GM18507 (cell line): ENCODE measurements around the gene COLGALT1.
"Not testable (repeated sequence)": the region's sequence is repeated elsewhere in the genome, so short reads cannot be mapped to it uniquely, and the experiment has no call there.

Experiments used
- DNase-seq: peaks from one replicate; pipeline ENCODE4 v3.0.0; 2011; ENCODE audit warnings: low read depth; ENCODE audit not compliant: insufficient read length; ENCODE audit errors: extremely low spot score
- FAIRE-seq: peaks from 2 replicates; lab custom pipeline; 2011; peaks lifted over from hg19 to GRCh38; lab: Jason Lieb, UNC

The COLGALT1 gene

DNA sequence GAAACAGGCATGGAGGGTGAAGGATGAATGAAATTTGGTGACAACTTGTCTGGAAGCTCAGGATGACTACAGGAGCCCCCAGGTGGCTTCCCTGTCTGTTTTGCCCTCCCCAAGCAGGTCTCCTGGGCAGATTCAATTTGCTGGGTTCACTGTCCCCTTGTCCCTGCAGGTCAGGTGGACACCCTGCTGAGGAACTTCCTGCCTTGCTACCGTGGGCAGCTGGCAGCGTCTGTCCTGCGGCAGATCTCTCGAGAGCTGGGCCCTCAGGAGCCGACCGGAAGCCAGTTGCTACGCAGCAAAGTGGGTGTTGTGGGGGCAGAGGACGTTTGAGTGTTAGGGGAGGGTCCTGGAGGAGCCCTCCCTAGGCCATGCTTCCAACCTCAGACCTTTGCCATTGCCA is 24.9 kb upstream of the COLGALT1 start:
- FAIRE-seq = no peak
- no peak for DNase-seq

DNA sequence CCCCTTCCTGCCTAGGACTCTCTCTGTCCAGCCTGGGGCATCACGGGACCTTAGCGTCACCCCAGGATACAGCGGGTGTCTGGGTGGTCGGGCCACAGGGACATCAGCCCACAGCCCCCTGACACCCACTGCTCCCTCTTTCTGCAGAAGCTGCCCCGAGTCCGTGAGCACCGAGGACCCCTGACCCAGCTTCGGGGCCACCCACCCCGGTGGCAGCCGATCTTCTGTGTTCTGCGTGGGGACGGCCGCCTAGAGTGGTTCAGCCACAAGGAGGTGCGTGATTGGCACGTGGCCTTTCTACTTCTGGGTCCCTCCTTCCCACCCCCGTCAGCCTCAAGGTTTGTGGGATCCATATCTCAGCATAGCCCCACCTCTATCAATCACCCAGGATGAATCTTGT is 23.3 kb upstream of the COLGALT1 start:
- DNase-seq (no peak), FAIRE-seq (no peak)

DNA sequence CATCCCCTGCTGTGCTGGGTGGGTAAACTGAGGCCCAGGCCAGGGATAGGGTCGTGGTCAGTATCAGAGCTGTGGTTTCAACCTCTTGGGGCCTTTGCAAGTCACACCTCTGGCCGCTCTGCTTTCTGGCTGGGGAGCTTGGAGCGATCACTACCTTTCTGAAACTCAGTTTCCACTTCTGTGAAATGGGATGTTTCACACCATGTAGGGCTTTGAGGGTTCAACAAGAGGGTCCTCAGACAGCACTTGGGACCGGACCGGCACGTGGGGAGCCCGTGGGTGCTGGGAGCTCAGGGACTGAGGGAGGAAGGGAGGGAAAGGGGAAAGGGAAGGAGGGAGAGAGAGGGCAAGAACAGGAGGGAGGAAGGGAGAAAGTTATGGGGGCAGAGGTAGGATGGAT is 22.9 kb upstream of the COLGALT1 start:
- no peak for FAIRE-seq
- DNase-seq = no peak

DNA sequence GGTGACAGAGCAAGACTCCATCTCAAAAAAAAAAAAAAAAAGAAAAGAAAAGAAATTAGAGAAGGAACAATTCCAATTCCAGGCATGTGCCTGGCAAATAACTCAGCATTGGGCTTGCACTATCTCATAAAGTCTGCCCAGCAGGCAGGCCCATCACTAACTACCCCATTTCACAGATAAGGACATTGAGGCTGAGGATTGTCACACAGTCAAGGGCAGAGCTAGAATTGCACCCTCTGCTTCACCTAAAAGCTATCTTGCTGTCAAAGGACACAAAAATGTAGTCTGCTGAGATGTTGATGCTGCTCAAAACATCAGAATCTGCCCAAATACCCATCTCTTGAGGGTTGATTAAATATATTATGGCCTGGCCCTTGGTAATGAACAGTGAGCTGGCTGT is 20.7 kb upstream of the COLGALT1 start:
- FAIRE-seq (no peak), DNase-seq (no peak)

DNA sequence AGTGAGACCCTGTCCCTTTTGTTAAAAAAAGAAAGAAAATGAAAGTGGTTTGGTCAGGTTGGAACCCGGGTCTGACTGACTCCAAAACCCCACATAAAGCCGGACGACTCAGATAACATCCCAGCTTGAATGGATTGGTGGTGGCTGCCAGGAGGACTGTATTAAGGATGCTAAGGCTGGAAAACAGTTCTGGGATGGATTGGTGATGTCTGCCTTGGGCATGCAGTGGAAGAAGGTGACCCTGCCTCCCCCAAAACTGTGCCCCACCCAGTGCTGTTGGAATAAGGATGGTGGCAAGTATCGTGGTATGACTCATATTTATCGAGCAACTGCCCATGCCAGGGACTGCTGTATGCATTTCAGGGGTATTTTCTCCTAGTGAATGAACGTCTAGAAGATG is 18.5 kb upstream of the COLGALT1 start:
- FAIRE-seq = no peak
- no peak for DNase-seq

DNA sequence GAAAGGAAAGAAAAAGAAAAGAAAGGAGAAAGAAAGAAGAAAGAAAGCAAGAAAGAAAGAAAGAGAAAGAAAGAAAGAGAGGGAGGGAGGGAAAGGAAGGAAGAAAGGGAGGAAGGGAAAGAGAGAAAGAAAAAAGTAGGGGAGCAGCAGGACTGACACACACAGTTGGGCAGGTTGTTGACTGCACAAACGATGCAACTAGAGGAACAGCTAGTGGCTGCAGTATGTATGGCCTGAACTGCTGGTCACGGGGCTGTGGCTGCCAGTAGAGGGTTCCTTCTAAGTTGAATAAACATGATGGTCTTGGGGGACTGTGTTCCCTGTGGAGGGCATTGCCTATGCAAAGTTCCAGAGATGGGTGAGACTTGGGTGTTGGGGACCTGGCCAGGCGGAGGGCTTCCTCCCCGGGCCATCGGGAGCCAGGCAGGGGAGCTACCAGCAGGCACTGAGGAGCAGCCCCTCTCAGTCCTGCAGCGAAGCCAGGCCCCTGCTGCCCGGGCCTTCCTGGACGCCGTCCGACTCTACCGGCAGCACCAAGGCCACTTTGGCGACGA is 16.7 kb upstream of the COLGALT1 start:
- DNase-seq (no peak), FAIRE-seq (peak; percentile 21)

DNA sequence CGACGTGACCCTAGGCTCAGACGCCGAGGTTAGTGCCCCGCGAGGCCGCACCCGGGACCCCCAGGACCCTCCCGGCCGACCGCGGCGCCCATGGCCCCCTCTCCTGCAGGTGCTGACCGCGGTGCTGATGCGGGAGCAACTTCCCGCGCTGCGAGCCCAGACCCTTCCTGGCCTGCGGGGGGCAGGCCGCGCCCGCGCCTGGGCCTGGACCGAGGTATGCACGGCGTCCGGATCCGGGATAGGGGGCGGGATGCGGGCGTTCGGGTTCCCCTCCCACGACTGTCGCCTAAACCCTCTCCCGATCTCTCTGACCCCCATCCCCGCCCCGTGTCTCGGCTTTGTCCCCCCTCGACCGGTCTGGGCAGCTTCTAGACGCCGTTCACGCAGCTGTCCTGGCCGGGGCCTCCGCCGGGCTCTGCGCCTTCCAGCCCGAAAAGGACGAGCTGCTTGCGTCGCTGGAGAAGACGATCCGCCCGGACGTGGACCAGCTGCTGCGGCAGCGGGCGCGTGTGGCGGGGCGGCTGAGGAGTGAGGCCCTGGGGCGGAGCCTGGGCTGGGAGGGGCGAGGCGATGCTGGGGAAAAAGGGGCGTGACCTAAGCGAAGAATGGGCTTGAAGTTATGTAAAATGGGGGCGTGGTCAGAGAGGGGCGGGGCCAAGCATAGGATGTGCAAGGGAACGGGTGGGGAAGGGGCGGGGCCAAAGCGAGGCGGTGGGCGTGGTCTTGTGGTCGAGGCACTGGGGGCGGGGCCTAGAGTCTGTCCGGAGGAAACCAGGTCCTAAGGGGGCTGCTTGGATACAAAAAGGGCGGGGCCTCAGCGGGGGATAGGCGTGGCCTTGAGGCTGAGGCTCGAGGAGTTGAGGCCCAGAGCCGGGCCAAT is 16.0 kb upstream of the COLGALT1 start:
- peak; percentile 94 for DNase-seq
- FAIRE-seq = peak; percentile 96

DNA sequence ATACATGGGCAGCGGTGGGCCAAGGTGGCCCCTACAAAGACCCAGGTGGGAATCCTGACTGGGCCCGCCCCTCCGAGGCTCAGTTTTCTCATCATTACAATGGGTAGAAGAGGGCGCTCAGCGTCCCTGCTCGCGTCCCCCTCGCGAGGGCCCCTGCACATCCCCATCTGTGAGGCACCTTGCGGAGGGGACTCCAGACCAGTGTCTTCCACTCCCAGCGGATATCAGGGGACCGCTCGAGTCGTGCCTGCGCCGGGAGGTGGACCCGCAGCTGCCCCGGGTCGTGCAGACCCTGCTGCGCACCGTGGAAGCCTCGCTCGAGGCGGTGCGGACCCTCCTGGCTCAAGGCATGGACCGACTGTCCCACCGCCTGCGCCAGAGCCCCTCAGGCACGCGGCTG is 15.3 kb upstream of the COLGALT1 start:
- DNase-seq = no peak
- no peak for FAIRE-seq

DNA sequence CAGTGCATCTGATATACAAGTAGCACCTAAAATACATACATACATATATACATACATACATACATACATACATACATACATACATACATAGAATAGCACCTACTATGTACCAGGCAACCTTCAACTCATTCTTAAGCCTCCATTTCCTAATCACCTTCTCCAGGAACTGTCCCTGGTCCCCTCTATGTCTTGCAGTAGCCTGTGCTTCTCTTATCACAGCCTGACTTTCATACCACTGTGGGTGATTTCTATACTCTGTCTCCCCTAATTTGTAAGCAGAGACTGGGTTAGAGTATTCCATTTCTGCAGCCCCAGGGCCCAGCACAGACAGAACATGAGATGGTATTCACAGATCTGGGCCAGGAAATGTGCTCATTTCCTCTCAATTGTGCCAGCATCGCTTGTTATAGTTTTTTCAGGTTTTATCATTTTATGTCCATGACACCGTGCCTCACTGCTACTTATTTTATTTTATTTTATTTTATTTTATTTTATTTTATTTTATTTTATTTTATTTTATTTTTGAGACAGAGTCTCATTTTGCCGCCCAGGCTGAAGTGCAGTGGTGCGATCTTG is 14.2 kb upstream of the COLGALT1 start:
- DNase-seq (no peak), FAIRE-seq (no peak)

DNA sequence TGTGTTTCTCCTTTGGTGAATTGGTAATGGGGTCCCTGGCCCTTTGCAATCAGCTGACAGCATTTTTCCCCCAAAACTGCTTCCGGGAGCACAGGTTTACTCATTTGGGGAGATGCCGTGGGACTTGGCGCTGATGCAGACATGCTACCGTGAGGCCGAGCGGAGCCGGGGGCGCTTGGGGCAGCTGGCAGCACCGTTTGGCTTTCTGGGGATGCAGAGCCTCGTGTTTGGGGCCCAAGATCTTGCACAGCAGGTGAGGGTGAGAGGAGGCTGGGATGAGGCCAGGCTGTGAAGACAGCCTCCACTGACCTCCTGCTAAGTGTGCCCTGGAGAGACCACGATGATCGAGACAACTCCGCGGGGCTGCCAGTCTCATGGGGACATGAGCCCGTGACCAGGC is 13.4 kb upstream of the COLGALT1 start:
- FAIRE-seq = no peak
- DNase-seq = no peak

DNA sequence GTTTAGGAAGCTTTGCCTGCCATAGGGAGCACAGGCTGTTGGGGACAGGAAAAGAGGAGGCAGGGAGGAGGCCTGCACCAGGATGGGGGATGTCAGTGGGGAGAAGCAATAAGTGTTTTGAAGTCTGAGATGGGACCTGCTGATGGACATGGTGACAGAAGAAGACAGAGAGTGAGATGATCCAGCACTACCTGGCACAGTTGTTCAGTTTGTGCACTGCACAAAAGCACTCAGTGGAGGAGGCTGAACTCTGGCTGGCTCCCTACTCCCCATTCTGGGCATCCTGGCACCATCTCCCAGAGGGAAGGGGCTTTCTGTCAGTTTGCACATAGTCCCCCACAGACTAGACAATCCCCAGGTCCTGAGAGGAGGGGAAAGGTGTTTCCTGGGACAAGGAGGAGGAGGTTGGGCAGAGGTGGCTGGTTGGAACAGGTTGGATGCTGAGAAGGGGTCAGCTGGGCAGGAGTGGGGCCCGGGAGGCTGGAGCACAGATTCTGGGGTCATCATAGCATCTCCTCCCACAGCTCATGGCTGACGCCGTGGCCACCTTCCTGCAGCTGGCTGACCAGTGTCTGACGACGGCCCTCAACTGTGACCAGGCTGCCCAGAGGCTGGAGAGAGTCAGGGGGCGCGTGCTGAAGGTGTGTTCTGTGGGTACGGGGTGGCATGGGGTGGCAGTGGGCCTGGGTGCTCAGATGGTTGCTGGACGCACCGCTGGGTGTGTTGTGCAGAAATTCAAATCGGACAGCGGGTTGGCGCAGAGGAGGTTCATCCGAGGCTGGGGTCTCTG is 12.5 kb upstream of the COLGALT1 start:
- DNase-seq (no peak), FAIRE-seq (no peak)

DNA sequence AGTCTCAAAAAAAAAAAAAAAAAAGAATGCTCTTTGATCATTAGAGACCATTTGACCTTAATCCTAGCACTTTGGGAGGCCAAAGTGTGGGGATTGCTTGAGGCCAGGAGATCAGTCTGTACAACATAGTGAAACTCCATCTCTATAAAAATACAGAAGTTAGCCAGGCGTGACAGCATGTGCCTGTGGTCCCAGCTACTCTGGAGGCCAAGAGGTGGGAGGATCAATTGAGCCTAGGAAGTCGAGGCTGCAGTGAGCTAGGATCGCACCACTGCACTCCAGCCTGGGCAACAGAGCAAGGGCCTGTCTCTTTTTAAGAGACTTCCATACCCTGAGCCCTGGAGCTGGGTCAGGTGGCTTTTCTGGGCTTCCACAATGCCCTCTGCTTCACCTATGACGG is 11.5 kb upstream of the COLGALT1 start:
- FAIRE-seq (no peak), DNase-seq (no peak)

DNA sequence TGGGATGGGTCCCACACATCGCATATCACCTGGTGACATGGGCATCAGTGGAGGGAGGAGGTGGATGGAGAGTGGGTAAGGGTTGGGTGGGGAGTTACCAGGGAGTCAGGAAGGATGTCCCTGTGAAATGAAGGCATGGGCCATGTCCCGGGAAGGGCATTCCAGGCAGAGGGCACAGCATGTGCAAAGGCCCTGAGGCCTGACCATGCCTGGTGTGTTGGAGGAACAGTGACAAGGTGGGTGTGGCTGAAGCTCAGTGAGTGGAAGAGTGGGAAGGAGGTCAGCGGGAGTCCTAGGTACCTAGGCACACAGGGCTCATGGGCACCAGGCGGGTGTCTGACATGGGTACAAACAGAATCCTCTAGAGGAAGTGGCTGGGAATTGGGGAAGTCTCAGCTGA is 11.0 kb upstream of the COLGALT1 start:
- DNase-seq (no peak), FAIRE-seq (no peak)

DNA sequence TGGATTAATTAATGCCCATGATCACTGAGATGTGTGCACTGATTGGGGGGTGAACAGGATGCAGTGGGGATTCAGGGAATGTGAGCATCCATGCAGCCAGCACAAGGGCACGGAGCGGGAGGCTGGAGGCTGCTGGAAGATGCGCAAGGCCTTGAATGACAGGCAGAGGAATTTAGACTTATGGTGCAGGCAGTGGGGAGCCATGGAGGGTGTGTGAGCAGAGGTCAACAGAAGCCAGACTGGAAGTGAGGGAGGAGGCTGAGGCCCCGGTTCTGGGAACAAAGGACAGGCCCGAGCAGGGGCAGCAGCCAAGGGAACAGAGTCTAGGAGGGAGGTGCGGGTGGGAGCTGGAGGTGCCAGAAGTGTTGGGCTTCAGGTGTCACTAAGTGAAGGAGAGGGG is 7.3 kb upstream of the COLGALT1 start:
- DNase-seq = no peak
- no peak for FAIRE-seq

DNA sequence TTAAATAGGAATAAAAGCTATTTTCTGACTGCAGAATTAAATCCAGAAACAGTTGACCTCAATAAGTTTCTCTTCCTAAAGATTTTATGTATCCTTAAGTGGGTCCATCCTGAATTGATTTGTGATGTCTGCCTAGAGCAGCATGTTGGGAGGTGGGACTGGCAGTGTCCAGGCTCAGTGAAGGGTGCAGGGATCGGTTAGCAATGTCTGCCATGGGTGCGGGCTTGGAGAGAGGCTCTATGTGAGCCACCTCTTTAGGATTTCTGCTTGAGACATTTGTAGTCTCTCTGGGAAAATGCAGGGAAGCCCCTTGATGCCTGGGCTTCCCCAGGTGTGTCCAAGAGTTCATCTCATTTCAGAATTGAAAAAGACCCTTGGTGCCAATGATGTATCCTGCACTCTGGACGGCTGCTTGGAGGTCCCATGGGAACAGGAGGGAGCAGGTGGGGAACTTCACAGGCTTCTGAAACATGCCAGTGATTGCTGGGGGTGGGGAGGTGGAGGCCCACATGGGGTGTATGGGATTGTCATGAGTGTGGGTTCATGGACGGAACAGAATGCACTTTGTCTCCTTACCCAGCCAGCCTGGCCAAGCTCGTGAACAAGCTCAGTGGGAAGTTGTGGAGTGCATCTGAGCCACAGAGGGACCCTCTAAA is 6.2 kb upstream of the COLGALT1 start:
- FAIRE-seq (no peak), DNase-seq (no peak)

DNA sequence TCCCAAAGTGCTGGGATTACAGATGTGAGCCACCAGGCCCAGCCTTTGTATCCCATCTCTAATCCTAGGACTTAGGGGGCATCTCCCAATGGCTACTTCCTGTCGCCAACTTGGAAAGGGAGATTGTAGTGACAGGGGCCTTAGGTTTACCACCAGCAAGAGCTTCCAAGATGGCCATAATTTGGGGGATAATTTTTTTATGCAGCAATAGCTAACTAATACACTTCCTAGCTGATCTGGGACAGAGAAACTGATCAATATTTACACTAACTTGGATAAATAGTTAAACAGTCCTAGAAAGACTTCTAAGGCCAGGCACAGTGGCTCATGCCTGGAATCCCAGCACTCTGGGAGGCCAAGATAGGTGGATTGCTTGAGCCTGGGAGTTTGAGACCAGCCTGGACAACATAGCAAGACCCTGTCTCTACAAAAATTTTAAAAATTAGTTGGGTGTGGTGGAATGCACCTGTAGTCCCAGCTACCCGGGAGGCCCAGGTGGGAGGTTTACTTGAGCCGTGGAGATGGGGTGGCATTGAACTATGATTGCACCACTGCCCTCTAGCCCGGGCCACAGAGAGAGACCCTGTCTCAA is 5.3 kb upstream of the COLGALT1 start:
- DNase-seq = no peak
- no peak for FAIRE-seq

DNA sequence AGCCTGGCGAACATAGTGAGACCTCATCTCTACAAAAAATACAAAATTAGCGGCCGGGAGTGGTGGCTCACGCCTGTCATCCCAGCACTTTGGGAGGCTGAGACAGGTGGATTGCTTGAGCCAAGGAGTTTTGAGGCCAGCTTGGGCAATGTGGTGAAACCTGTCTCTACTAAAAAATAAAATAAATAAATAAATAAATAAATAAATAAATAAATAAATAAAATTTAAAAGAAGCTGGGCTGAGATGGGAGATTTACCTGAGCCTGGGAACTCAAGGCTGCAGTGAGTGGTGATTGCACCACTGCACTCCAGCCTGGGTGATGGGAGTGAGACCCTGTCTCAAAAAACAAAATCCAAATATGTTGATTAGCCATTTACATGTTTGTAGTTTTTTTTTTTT is 2.7 kb upstream of the COLGALT1 start:
- not testable (repeated sequence) for FAIRE-seq, DNase-seq

DNA sequence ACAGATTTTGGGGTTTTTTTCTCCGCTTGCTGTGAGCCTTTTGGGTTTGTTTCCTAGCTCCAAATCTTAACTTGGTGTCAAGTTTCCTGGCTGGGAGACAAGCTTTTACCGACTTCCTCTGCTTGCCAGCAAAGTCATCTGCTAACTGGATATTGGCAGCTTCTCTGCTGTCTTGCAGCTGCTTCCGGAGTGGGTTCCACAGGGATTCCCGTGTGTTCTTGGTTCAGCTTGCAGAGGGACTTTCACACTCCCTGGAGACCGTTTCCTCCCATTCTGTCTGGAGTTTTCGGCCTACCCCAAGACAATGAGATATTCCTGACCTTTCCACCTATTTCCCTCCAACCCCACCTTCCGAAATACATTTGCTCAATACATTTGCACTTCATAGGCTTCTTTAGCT is 2.2 kb upstream of the COLGALT1 start:
- no peak for DNase-seq

DNA sequence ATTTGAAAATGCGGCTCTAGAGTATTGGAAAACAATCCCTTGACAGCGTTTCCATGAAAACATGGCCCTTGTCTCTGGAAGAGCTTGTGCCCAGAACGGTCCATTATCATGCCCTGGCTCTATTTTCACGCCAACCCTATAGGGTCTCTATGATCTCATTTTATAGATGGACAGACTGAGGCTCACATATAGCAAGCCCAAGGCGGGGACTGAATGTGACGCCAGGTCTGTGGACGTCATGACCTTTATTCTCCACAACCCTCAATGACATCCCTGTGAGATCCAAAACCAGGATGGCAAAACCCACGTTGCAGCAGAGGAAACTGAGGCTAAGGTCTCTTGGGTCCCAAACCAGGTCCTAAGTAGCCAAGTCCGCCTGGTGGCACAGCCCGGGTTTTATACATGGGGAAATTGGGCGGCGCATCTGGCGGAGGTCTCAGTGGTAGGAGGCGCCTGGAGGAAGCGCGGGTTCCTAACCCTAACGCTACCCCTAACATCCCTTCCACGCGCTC is 425 bp upstream of the COLGALT1 start:
- no peak for DNase-seq
- FAIRE-seq = no peak

More for the DNA sequence above, 2.2 kb upstream of the COLGALT1 start:
- no peak for FAIRE-seq
